Ureter (tissue), 1 donor: Measurements from ENCODE around the gene GATA2. TPM values are rescaled to one million over a fixed set of nuclear protein-coding genes. Genes with fewer than 3 reads are reported as not detected.

Experiments
- DNase-seq: peaks from one replicate; pipeline ENCODE4 v3.0.0-alpha.2; 2020; ENCODE audit warnings: low spot score
- total RNA-seq: library from RNA; stranded (reverse); gene quantifications from one replicate; pipeline ENCODE4 v1.2.4, GENCODE V29; 2023
- donor health status: DM: yes; HTN: yes; CAD: no.

GATA2 gene
- total RNA-seq, 1 donor from 2014 or later = 57.8 TPM

DNA sequence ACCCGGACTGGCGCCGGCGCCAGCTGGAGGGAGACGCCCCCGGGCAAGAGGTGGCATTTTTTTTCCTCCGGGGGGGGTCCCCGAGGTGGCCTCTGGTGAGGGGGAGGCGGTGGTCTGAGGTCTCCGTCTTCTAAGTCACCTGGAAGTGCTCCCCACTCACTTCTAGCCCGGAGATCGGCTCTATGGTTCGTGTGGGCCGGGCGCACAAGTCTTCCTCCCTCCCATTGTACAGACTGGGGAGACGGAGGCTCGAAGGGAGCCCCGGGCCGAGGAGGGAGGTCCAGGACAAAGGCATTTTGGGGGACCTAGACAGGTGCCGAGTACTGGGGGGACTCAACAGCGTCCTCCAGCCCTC lies 4.4 kb downstream of the GATA2 start:
- DNase-seq = no peak

DNA sequence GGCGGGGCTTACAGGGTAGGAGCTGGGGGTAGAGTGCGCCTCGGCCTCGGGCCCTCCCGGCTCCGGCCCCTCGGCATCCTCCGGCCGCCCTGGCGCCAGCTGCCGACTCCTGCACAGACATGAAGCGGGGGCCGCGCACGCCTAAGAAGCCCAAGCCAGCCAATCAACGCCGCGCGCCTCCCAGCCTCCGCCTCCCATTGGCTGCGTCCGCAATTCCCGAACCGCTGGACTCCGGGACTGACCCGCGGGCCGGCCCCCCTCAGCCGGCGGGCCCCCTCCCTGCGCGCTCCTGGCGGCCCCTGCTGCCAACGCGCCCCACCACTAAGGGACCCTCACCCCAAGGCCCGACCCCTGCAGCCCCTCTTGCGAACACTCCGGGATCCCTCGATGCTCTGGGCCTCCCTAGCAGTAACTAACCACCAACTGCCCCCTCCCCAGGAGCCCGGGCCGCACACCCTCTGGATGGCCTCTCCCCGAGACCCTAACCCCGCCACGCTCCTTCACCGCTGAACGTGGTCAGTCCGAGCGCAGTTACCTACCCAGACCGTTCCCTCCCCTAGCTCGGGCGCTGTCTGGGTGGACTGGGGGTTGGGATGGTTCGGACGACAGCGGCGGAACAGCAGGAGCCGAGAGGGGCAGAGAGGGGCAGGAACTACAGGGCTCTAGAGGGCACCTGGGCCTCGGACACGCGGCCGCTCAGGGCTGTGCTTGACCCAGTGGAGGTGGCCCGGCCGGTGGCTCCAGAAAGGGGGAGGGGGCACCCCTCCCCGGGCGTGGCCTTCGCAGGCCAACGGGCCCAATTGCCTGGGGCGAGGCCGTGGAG lies 5.0 kb downstream of the GATA2 start:
- peak; percentile 95 for DNase-seq

DNA sequence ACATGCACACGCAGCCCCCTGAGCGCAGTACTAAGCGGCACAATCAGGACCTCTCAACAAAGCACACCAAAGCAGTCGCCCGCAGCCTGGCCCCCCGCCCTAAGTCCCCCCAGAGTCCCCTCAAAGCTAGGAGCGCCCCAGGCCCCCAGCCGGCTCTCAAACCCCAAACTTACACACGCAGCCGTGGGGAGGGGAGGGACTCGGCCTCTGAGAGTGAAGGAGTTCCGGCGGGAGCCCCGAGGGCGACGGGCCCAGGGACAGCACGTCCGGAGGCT lies 5.5 kb downstream of the GATA2 start:
- no peak for DNase-seq

DNA sequence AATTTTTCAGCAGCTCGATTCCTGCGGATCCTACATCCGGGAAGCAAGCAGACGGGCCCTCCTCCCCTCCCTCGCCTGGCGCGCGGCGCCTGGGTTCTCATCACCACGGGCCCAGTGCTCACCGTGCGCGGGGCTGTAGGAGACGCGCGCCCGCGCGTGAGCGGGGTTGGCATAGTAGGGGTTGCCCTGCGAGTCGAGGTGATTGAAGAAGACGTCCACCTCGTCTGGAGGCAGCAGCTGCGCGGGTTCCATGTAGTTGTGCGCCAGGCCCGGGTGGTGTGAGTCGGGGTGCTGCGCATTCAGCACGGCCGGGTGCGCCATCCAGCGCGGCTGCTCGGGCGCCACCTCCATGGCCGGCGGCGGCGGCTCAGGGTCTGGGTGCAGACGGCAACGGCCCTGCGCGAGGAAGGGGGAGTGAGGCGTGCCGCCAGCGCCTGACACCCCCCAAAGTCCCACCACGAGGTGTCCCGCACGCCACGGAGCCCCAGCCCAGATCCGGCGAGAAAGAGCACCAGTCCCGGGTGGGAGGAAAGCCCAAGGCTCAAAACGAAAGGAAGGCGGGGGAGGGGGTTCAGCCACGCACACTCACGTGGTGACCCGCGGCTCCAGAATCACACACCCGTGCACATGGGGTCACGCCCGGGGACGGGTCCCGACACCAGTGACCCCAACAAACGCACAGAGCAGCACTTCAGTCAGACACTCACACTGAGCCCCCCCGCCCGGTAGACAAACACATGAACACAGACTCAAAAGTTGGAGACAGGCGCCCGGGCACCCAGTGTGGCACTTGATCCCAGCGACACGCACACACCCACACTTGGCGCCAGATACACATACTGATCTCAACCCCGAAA lies 6.1 kb downstream of the GATA2 start:
- DNase-seq = peak; percentile 60

DNA sequence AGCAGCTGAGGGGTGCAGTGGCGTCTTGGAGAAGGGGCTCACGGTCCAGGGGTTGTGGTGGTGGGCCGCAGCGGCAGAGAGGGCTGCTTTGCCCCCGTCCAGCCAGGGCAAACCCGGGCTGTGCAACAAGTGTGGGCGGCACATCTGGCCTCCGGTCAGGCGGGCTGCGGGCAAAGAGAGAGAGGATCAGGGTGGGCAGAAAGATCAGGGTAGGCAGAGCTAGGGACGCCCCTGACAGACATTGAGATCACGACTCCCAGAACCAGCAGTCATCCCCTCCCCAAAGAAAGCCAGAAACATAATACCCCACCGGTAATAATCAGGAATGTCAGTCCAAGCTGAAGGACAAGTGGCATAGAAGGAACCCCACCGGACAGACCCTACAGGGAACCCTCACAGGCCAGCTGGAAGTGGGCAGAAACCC lies 6.8 kb downstream of the GATA2 start:
- DNase-seq = no peak

DNA sequence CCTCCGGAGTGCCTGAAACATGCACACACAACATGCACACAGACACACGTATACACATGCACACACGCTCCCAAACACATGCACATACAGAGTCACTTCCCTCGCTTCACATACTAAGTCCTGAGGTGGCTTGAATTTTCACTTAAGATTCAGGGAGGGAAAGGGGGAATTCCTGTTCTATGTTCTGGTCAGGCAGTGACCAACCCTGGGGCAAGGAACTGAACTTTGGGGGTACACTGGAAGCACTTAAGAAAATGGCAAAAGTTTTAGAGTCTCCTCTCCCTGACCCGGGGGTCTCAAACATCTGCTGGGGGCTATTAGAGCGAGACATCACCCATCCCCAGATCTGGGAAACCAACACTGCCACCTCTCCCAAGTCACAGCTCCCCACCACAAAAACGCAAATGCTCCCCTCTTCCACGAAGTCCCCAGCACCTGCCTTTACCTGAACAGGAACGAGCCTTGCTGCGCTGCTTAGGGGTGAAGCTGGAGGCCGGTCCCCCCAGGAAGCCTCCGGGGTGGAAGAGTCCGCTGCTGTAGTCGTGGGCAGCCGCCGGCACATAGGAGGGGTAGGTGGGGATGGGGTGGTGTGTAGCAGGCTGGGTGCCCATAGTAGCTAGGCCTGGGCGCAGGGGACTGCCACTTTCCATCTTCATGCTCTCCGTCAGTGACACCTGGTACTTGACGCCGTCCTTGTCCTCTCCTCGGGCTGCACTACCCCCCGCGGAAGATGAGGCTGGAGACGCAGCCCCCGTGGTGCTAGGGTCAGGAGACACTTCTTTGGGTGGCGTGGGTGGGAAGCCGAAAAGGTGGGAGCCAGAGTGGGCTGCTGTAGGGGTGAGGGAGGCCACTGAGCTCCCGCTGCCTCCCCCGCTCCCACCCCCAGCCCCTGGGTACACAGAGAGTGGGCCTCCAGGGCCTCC lies 7.5 kb downstream of the GATA2 start:
- DNase-seq = no peak

DNA sequence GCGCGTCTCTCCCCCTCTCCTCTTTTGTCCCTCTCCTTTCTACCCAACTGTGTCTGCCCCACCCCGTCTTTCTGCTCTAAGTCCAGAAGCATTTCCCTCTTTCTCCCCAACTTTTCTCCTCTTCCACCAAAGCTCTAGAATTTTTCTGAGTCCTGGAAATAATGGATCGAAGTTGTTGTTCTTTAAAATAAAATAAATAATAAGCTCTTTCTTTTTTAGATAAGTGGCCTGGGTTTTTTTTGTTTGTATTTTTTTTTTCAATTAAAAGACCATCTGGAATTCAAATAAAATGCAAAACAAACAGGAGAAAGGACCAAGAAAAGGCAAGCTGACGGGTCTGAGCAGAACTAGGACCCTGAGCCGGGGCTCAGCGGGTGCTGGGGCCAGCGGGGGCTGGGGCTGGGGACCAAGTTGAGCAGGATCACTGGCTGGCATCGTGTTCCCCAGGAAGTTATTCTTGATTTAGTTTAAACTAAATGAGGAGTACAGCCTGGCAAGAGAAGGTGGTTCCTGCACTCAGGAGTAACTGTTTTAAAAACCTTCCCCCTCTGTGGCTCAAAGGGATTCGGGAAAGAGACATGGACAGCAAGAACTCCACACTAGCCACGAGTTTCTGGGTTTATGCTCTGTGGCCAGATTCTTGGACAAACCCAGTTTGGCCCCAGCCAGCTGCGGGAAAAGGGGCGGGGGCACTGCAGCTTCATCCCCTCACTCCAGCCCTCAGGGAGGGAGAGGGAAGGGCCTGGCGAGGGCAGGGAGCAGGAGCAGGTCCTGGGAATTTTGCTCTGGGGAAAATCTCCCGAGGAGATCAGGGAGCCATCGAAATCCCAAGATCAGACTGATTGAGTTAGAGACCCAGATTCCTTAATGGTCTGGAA lies 8.4 kb downstream of the GATA2 start:
- no peak for DNase-seq

DNA sequence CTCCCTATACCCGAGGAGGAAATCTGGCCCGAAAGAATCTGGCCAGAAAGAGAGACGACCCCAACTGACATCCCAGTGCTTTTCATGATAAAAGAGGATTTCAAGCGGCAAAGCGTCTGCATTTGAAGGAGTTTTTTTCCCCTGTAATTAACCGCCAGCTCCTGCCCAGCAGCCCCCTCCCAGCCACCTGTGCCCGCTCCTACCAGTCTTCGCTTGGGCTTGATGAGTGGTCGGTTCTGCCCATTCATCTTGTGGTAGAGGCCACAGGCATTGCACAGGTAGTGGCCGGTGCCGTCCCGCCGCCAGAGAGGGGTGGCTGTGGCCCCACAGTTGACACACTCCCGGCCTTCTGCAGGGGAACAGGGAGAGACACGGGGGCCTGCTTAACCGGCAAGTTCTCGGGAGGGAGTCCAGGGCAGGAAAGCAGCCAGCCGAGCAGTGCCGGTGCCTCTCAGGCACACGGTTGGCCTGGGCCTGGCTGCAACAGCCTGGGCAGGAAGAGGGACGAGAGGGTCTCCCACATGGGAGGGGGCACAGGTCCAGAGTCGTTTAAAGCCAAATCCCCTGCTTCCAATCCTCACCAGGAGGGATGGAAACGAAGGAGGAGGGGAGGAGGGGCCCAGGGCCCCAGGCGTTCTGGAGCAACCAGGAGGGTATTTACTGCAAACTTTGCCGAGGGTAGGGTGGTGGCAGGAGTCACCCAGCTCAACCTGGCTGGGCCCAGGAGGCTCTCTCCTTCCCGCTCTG lies 9.2 kb downstream of the GATA2 start:
- no peak for DNase-seq

DNA sequence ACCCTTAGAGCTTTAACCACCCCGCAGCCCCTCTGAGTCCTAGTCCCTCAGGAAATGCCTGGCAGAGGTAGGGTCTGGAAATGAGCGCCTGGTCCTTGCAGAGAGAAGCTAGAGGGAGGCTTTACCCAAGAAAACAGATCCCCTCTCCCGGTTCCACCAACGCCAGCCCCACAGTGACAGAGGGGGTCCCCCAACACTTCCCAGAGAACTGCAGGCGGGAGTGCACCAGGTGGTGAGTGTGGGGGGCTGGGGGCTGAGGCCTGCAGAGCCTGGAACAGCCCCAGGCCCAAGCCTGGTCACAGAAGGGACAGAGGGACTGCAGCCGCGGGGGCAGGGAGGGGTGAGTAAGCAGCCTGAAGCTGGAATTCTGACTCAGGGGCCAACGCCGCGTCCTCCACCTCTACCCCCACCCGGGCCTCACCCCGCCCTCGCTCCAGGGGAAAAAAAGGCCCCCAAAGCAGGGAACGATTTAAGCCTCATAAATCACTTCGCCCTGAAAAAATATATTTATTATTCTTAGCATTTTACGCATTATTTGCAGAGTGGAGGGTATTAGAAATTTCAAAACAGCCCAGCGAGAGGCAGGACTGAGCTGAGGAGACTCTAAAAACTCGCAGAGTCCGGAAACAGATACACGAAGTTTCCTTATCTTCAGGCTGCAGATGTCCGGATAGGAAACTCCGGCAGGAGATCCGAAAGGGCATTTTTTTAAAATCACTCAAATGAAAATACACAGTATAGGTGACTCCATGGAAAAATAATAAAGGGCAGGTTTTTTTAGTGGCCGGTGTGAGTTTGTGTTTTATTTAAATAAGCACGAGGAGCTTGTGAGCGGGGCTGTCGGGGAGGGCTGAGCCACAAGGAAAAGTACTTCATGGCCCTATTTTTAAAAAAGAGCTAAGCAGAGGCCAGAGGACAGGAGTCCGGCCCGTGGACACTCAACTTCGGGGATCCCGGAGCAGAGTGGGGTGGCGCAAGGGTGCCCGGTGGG lies 10.0 kb downstream of the GATA2 start:
- DNase-seq = peak; percentile 73

DNA sequence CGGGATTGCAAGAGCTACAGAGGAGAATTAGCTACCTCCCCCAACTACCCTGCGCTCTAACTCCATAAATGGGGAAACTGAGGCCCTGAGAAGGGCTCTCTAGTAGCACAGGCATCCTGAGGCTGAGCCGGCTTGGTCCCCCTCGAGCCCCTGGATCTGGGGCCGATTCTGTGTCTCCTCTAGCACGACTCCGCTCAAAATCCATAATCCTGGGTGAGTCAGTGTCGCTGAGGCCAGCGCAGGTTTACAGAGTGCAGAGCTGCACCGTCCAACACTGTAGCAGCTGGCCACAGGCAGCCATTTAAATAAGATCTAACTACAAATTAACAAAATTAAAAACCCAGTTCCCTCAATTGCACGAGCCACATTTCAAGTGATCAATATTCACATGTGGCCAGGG lies 10.8 kb downstream of the GATA2 start:
- DNase-seq = no peak

DNA sequence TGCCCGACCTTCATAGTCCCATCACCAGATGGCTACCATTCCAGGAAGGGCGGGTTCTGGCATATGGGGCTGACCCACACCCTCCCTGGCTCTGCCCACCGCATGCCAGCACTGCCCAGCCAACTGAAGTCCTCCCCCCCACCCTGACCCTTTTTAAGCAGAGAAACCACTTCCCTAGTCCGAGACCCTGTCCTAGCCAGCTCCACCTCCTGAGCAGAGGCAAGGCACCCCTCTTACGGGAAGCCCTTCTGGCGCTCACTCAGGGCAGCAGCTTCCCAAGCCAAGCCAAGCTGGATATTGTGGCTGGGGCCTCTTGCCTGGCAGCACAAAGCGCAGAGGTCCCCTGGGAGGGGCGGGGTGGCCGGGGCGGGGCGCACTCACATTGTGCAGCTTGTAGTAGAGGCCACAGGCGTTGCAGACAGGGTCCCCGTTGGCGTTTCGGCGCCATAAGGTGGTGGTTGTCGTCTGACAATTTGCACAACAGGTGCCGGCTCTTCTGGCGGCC lies 11.5 kb downstream of the GATA2 start:
- DNase-seq = peak; percentile 68

DNA sequence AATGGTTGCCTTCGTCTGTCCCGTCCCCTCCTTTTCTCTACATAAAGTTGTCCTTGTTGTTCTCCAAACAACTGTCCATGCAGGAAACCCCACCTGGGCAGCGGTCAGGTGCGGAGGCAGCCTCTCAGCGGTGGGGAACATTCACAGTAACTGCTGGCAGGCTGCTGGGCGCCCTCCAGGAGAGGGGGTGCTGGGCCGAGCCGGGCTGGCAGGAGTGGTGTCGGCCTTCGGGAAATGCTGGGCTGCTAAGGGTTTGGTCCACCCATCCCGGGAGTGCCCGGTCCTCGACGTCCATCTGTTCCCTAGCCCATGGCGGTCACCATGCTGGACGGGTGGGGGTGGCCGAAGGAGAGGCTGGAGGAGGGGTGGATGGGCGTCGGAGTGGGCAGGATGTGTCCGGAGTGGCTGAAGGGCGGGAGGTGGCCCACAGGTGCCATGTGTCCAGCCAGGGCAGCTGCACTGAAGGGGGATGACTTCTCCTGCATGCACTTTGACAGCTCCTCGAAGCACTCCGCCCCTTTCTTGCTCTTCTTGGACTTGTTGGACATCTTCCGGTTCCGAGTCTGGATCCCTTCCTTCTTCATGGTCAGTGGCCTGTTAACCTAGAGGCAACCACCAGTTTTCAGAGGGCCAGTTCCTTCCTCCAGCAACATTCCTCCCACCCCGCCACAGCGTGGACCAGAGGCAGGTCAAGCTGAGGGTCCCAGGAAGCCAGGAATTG lies 12.1 kb downstream of the GATA2 start:
- DNase-seq = no peak

DNA sequence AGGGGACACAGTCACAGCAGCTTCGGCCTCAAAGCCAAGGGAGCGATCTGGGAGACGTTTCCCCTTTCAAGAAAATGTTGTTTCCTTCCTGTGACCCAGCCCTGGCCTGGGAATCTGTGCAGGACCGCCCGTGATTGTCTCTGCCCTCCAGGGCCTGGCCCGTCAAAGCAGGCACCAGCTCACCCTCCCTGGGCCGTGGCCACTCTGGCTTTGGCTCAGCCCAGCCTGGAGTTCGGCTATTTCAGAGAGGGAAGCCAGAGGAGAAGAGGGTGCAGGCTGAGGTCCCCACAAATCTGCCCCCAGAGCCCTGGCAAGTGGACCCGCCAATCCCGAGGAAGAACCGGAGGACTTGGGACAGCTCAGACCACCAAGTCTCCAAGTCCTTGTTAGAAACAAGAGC lies 12.7 kb downstream of the GATA2 start:
- DNase-seq = no peak

DNA sequence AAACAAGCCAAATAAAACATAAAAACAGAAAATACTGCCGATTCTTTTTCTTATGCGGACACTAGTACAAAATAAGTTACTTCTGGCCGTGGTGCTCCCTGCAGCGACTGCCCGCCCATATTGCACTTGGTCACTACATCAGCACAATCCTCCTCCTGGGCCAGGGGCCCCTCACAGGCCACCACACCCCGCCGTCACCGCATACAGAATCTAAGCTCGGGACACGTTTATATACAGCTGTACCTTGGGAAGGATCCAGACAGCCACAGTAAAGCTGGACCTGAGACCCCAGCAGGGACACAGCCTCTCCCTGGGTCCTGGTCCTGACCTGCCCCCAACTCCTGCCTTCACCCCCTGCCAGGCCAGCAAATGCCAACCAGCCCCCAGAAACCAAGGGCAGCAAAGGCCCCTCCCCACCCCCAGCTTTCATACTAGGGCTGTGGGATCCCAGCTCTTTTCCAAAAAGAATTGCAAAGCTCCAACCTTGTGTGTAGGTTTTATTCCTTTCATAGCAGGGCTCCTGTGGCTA lies 13.4 kb downstream of the GATA2 start:
- no peak for DNase-seq

DNA sequence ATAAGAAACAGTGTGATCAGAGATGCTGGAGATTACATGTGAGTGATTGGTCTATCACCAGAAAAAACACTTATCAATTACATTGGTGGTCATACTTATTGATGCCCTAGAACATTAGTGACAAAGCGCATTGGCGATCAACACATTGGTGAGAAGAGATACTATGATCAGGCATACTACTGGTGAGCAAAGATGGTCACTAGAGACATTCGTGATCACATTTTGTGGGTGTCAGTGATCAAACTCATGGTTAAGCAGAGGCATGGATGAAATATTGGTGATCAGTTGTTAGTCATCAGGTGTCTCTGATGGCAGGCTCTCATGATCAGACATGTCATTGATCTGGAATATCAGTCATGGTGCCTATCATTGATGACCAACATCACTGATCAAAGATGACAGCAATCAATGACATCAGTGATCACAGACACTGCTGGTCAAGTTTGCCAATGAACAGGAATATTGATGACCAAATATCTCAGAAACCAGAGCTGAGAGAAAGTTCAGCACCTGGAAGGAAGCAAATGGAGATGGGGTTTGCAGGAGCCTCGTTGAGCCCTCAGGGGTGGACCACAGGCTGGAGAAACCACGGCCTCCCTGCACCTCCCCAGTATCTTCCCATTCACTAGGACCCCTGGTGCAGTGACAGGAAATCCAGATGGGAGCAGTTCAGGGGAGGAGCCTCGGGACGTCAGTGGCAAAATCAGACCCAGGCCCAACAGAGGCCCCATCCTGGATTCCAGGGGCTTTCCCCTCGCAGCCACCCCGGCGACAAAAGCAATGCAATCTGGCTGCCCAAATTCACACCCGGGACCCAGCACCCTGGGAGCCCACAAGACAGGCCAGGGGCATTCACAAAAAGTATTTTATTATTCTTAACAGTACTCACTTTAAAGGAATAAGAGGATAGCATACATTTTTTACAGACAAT lies 14.2 kb downstream of the GATA2 start:
- DNase-seq = no peak

DNA sequence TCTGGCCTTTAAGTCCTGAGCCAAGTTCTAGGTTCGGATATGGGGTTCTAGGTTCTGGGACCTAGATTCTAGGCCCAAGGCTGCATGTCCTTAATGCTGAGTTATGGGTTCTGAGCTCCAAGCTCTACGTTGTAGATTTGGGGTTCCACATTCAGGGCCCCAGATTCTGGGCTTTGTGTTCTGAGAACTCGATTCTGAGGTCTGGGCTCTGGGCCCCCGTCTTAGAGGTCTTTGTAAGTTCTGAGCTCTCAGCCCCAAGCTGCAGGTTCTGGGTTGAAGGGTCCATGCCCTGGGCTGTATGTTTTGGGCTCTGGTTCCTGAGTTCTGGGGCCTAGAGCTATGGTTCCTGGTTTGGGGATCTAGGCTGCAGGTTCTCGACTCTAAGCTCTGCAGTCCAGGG lies 16.3 kb downstream of the GATA2 start:
- DNase-seq = no peak

DNA sequence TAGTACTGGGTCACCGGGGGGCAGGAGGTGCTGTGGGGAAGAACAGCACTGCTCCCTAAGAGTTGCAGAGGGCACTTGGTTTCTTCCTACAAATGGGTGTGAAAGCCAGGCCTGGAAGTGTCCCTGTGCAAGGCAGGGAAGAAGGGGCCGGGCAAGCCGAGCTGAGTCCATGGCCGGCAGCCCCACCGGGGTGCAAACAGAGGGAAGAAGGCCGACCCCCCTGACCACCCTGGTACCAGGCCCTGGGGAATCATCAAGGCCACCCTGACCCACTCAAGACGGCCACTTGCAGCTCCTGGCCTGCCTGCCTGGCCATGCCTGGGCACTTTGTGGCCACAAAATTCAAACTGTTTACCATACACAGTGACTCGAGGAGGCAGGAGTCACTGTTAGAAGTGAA lies 17.6 kb downstream of the GATA2 start:
- DNase-seq = no peak
